Activated T-cell treated with anti-CD3 and anti-CD28 coated beads for 1 hour (primary cell): ENCODE measurements around the gene C1QTNF12.

Experiments used
- DNase-seq: peaks from one replicate; pipeline ENCODE4 v3.0.0-alpha.2; 2020; ENCODE audit warnings: low read depth

Gene C1QTNF12

DNA sequence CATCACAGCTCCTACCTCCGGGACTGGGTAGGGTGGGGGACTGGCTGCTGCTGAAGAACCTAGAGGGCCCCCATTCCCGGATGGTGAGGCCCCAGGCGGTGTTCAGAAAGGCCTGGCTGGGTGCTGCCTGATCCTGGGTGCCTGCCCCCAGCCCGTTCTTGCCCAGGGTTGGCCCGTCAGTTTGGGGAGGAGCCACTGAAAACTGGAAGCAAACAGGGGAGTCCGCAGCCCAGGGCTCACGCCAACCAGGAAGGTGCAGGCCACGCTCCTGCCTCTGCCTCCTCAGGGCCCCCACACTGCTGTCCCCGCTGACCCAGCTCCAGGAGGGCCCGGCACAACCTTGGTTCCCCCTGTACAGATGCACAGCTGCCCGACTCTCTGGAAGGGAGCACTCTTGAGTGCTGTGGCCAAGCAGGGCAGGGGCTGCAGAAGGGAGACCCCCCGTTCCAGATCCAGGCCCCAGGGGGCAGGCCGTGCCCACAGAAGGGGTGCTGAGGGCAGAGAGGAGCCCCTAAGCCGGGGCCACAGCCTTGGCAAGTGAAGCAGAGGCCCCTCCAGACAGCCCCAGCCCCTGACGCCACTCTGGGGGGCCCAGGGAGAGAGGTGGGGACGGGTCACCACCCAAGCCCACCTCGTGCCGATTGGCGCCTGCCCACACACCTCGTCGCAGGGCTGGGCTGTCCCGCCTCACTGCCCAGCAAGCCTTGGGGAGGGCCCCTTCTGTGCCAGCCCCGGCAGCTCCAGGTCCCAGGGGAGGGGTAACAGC, 5.5 kb downstream of the C1QTNF12 start:
- no peak for DNase-seq

DNA sequence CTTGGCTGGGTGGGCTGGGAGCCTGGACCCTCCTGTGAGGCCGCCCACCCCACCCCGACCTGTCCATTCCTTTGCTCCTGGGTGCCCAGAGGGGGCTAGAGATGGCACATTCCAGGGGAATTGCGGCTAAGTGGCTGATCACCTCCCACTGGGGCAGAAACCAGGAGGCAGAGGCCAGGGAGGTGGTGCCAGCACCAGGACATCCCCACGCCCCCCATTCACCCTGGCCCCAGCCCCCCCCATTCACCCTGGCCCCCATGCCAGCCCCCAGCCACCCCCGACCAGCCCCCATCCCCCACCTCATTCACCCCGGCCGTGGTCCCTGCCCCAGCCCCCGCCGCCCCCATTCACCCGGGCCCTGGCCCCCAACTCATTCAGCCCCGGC, 6.2 kb downstream of the C1QTNF12 start:
- no peak for DNase-seq

DNA sequence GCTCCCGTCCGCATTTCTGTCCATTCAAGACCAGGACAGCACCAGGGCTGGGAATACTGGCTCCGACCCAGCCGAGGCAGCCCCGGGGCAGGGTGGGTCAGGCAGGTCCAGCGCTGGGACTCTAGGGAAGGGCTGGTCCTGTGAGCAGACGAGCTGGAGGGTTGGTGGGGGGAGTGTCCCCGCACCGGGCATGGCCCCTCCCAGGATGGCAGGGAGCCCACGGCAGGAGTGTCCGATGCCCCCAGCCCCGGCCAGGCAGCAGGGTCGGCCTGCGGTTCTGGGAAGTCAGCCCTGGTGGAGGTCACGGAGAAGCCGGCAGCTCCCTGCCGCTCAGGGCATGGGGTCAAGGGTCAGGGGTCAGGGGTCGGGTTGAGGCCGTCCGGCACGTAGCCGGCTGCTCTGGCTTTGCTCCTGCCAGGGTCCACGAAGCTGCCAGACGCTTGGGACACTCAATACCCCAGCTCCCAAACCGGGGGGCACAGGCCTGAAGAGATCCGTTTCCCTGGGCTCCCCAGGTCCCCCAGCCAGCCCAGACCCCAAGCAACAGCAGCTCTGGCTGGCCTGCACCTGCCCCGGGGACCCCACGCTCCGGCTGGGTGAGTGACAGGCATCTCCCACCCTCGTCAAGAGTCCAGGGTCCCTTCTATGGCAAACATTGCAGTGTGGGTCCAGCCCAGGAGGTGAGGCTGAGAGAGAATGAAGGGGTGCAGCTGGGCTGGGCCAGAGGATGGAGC, 6.7 kb downstream of the C1QTNF12 start:
- DNase-seq = no peak

DNA sequence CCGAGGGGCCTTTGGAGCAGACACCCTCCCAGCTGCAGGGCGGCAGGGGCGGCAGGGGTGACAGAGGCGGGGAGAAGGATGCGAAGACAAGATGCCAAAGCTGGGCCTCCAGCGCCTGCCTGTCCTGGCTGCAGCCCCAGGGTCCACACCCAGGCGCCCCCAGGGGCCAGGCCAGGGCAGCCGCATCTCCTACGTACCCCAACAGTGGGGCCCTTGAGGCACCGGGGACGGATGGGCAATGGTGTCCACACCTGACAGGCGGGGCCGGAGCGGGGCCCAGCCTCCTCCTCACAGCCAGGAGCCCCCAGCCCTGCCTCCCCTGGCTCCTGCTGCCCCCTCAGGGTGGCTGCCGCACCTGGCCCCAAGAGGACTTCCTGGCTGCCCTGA, 7.3 kb downstream of the C1QTNF12 start:
- DNase-seq = no peak

DNA sequence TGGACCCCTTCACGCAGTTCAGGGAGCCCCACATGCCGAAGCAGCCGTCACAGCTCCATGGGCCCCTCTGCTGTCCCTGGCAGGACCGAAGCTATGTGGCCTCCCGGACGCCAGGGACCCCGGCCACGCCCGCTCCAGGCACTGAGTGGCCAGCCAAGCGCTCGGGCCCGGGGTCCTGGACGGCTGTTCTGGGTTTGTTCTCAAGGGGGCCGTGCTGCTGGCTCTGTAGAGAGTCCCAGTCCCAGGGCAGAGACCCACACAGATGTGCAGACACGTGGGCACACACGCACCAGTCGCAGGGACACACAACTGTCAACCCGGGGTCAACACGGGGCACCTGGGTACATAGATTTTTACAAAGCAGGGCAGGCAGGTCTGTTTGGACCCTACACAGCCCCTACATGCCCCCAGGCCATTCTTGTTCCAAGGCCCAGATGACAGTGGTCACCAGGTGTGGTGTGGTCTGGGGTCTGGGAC, 7.8 kb downstream of the C1QTNF12 start:
- no peak for DNase-seq

DNA sequence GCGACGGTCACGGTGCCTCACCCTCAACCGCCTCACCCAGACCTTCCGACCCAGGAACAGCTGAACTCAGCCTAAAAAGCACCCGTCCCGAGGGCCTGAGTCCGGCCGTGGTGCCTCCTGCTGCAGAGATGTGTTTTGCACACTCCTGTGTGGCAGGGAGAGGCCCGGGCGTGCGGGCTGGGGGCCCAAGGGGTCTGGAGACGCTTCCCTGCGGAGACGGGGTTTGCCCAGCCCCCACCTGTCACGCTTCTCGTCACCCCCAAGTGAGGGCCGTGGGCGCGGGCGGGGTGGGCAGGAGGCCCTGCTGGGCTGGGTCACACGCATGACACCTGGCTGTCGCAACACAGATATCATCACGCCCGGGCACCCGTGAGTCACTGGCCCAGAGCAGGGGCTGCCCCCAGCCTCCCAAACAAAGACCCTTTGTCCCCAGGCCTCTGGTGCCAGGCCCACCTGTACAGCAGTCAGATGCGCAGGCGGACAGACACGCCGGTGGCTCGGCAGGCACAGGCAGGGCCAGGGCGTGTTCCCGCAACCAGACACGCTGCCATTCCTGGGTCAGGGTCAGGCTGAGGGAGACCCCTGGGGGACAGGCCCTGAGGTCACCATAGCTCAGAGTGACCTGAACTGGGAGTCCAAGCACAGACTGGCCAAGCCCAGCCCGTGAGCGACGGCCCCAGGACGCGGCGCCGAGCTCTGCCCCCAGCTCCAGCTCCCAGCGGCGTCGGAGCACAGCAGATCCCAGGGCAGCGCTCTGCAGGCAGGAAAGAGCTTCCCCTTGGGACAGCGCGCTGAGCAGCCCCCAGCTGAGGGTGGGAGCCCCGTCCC, 8.4 kb downstream of the C1QTNF12 start:
- no peak for DNase-seq

DNA sequence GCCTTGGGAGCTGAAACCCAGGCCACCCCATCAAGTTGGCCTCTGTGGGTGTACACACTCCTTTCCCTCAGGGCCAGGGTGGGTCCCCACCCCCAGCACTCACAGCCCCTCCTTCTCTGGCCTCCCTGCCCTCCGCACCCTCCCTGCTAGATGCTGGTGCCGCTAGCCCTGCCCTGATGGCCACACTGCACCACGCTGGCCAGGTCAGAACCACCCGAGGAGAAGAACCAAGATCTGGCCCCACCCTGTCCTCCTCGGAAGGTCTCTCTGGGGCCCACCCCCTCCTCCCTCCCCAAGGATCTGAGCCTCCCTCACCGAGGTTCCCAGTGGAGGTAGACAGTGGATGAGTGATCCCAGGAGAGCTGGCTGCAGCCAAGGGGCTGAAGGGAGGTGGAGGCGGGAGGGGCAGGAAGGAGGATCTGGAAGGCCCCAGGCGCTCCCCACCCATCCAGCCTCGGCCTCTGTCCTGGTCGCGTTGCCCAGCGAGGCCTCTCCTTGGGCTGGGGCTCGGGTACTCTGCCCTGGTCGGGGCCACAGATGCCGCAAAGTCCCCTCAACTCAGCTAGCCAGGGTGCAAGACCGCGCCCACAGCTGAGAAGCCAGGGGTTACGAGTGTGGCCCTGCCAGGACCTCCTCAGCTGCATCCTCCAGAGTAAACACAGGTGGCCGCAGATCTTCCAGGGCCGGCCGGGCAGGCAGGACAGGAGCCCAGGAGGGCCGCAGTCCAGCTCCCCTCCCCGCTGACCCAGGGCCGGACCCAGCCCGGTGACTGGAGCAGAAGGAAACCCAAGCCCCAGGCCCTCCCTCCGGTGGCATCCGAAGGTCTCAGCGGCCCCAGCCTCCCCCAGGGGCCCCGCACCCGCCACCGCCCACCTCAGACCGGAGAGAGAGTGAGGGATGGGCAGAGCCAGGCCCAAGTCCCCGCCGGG, 9.3 kb downstream of the C1QTNF12 start:
- DNase-seq = no peak

DNA sequence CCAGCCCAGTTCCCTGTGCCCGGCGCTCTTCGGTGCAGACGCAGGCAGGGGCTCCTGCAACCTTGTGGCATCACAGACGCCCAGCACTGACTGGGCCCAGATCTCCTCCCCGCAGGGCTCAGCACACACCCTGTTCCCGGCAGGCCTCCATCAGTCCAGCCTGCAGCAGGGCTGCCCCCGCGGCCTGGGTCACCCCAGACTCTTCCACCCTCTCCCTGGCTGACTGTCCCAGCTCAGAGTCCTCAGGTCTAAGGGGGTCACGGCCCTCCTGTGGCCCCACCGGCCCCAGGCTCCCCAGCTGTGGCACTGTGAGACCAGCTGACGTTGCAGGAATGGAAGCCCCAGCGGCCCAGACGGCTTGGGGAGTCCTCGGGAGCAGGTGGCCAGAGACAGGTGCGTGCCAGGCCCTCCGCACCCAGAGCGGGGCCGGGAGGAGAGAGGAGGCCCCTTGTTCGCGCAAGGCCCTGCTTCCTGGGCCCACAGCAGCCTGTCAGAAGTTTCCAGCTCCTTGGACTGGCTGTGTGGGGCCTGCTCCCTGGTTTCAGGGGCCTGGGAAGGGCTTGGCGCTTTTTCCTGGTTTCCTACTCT, 10.3 kb downstream of the C1QTNF12 start:
- DNase-seq = no peak

DNA sequence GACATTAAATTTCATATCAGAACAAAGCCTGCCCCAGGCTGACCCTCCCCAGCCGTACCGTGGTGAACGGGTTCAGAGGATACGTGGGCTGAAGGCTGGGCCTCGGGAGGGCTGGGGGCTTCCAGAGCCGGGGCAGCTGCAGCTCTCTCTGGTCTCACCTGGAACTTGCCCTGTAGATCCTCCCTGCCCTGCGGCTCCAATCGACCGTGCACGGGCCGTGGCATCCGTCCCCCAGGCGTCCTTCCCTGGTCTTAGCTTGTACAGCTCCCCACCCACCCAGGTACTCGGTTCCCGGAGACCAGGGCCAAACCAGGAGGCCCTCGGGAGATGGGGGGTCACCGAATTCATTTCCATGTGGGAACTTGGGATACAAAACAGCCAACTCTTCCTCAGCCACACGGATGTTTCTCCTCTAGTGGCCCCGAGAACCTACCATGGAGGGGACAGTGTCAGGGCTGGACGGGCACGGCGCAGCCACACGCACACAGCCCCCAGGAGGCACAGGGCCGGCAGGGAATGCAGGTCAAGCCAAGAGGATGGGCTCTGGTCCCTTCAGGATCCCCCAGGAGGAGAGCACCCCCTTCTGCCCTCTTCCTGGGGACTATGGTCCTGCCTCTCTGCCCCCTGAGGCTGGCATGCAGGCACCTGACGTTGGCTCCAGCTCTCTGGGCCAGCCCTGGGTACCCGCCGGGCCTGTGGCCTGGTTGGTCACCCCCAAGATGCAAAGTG, 11.3 kb downstream of the C1QTNF12 start:
- DNase-seq = no peak

DNA sequence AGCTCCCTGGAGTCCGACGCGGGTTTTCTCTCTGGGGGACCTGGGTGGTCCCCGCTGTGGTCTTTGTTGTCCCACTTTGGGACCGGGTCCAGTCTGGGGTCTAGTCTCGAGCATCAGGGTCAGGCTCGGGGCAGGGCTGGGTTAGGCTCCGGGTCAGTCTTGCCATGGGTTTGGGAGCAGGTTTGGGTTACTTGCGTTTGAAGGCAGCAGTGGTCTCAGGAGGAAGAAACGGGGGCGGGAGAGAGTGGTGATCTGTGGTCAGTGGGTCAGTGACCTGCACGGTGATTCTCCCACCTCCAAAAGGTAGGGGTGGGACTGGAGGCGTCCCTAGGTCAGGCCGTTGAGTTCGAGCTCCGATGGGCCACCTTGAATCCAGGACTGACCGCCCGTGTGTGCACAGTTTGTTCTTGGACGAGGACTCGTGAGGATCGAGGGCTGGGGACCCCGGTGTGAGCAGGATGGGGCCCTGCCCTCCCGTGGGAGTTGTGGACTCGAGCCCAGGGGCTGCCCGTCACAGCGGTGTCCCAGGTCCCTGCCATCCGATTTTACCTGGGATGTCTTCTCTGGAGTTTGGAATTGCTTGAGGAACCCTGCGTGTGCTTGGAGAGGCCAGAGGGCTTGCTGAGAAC, 12.2 kb downstream of the C1QTNF12 start:
- no peak for DNase-seq

DNA sequence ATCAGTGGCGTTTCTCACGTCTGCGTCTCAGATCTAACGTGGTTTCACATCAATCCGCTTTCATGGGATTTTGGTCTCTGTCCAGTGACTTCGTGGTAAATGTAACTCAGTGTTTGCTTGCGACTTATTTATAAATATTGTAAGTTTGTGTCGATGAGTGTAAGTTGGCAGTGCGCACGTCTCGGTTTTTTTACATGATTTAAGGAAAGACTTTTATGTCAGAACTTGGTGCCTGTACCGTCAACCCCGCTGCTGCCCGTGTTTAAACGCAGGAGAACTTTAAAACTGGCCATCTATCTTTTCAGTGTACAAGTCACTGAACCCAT, 13.0 kb downstream of the C1QTNF12 start:
- no peak for DNase-seq

DNA sequence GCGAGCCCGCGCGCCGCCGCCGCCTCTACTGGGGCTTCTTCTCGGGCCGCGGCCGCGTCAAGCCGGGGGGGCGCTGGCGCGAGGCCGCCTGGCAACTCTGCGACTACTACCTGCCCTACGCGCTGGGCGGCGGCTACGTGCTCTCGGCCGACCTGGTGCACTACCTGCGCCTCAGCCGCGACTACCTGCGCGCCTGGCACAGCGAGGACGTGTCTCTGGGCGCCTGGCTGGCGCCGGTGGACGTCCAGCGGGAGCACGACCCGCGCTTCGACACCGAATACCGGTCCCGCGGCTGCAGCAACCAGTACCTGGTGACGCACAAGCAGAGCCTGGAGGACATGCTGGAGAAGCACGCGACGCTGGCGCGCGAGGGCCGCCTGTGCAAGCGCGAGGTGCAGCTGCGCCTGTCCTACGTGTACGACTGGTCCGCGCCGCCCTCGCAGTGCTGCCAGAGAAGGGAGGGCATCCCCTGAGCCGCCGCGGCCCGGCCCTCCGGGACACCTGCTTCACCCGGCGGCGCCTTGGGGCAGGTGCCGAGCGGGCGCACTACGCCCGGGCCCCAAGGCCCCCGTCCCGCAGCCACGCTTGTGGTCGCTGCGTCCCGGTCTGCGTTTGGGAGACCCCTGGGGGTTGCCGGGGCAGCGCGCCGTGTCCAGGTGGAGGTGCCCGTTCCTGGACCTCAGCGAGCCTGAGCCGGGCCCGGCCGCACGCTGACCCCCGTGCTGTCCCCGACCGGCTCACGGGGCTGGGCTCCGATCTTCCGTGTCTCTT, 13.5 kb downstream of the C1QTNF12 start:
- DNase-seq = no peak

DNA sequence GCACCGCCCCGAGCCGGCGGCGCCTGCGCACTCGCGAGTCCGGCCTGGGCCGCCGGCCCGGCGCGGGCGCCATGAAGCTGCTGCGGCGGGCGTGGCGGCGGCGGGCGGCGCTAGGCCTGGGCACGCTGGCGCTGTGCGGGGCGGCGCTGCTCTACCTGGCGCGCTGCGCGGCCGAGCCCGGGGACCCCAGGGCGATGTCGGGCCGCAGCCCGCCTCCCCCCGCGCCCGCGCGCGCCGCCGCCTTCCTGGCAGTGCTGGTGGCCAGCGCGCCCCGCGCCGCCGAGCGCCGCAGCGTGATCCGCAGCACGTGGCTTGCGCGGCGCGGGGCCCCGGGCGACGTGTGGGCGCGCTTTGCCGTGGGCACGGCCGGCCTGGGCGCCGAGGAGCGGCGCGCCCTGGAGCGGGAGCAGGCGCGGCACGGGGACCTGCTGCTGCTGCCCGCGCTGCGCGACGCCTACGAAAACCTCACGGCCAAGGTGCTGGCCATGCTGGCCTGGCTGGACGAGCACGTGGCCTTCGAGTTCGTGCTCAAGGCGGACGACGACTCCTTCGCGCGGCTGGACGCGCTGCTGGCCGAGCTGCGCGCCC, 14.2 kb downstream of the C1QTNF12 start, which contains the start of gene B3GALT6:
Gene B3GALT6 (plus strand): TSS at position 30 of the 588 bp plus-strand sequence. CDS start 42 bp downstream, at position 72.
- DNase-seq = no peak

DNA sequence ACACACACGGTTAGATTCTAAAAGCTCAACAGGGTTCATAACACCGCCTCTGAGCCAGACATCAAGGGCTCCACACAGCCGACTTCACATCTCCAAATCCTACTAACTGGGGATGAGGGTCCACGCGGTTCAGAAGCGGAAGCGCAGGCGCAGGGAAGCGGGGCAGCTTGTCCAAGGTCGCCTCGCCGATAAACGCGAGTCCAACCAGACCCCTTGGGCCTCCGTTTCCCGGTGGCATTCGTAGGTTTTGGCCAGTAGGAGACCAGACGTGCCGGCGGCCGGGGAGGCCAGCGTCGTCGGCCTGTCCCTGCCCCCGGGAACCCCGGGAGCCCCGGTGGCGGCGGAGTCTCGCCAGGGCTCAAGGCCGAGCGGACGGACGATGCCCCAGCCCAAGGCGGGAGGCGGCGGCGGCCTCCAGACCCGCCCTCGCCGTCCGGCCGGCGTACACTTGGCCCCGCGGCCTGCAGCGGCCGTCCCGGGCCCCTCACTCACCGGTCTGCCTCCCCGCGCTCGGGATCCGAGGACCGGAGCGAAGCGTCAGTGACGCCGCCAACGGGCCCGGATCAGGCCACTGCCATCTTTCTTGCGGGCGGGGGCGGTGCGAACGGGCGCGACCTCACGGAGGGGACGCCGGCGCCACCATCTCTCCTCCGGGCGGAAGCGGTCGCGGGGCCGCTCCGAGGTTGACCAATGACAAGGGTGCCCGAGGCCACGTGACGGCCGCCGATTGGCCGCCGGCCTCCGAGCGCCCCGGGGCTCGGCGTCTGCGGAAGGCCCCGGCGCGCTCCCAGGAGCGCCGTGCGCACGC, 14.9 kb downstream of the C1QTNF12 start, which contains the start of gene SDF4:
Gene SDF4 (minus strand): TSS at position 602 of the 808 bp plus-strand sequence. CDS start 3,229 bp downstream, outside the sequence.
- peak; percentile 95 for DNase-seq

DNA sequence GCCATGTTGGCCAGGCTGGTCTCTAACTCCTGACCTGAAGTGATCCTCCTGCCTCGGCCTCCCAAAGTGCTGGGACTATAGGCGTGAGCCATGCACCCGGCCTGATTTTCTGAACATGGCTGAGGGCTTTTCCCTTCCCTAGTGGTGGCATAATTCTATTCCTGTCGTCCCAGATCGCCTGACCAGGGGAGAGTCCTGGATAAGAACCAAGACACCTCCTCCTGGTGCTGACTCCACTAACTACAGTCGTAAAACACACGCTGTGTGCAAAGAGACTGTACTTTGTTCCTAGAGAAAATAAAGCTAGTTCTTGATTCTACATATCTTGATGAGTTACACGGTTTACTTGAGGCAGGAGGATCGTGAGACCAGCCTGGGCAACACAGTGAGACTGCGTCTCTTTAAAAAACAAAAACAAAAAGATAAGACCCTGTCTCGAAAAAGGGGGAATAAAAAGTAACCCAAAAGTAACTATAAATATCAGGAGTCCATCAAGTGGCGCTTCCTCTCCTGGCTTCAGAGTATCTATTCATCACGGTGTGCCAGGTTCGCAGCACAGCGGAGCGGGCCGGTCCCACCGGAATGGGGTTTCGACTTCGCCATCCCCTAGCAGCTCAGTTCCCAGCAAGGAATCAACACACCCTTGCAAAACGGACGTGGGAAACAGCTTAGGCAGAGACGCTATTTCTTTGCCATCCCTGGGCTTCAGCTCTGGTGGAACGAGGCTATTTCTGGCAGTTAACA, 15.7 kb downstream of the C1QTNF12 start:
- DNase-seq = no peak

DNA sequence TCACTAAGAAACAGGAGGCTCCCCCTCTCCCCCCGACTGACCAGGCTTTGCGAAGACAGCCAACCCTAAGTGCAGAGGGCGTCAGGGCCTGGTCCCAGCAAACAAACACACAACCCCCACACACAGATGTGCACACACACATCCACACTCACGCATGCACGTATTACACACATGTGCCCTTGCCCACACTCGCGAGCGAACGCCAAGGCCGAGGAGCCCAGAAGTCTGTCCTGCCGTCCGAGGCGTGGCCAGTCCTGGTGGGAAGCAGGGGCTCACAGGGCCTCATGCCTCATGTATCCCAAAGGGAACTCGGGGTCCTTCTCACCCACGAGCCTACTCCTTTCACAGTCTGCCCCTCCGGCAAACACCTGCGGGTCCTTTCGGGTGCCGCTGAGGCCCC, 16.8 kb downstream of the C1QTNF12 start:
- DNase-seq = no peak
